ENCODE data around the gene LRRC27.

The LRRC27 gene

DNA sequence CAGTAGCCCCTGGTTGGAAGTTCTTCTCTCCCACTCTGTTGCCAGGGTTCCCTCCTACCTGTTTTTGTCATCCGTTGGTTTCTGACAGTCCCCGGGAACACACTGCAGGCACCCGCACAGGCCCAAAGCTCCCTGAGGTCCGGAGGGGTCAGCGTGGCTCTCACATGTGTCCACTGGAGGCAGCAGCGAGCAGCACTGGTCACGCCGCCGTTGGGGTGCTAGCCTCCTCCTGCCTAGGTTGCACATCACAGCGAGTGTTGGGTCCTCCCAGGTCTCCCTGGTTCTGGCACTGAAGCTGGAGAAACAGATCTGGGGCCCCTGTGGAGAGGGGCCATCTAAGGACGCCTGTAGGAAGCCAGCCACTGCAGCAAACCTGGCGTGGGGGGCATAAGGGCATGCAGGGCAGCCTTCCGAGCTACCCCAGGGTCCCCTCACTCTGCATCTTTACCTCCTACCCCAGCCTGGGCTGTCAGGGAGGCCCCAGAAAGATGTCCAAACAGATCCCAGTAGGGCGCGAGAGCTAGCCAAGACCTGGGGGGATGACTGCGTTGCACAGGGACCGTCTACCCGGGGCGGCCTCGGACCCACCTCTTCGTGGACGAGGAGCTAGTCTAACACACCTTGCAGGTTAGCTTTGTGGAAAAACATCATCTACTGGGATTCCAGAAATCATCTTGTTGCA is 28.9 kb downstream of the LRRC27 start:
- peak in 1 of 2 donors; percentile 48 for DNase-seq

DNA sequence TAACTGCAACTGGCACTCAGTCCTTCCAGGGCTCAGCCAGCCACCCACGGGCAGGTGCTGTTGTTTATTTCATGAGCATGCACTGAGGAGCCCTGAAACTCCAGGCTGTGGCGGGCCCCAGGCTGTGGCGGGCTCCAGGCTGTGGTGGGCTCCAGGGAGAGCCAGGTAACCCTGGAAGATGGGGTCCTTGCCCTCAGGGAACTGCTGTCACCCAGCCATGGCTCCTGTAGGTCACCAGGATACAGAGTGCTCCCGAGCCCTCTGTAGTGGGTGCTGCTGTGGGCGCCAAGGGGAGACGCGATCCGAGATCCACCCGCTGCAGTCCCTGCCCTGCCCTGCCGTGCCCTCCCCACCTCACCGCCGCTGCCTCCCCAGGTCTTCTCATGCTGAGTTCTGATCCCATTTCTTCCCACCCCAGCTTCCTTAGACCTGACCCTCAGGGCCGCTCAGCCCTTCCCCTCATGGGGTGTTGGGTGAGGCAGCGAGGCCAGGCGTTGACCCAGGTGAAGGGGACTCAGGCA is 29.6 kb downstream of the LRRC27 start:
- no peak for DNase-seq

DNA sequence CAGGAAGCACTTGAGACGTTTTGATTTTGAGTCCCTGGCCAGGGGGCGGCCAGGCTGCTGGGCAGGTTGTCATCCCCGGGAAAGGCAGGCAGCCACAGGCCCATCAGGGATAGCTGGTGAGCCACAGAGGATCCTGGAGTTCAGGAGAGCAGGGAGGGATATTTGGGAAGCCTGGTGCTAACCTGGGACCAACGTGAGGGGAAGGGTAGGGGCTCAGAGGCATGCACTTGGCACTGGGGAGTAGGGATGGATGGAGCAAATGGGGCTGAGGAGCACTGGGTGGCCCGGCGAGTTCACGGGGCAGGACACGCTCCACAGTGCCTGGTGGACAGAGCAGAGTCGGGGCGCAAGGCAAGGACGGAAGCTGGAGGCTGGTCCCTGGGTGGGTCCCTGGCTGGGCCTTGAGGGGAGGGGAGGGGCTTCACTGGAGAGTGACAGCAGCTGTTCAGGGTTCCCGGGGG is 30.2 kb downstream of the LRRC27 start:
- DNase-seq = no peak

DNA sequence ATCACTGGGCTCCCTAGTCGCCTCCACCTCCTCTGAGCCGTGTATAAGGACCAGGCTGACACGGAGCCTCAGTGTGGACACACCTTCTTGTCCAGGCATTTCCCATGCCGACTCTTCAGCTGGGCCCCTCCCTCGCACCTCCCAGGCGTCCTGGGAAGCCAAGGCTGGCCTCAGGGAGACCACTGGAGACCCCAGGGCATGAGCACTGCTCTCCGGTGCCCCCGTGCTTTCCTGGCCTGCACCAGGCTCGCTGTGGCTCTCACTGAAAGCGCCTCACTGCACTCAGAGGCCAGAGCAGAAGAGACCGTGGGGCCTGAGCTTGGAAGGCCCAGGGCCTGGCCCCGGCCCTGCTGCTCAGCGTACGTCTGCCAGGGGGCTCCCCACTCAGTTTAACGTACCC is 31.4 kb downstream of the LRRC27 start:
- no peak for DNase-seq

DNA sequence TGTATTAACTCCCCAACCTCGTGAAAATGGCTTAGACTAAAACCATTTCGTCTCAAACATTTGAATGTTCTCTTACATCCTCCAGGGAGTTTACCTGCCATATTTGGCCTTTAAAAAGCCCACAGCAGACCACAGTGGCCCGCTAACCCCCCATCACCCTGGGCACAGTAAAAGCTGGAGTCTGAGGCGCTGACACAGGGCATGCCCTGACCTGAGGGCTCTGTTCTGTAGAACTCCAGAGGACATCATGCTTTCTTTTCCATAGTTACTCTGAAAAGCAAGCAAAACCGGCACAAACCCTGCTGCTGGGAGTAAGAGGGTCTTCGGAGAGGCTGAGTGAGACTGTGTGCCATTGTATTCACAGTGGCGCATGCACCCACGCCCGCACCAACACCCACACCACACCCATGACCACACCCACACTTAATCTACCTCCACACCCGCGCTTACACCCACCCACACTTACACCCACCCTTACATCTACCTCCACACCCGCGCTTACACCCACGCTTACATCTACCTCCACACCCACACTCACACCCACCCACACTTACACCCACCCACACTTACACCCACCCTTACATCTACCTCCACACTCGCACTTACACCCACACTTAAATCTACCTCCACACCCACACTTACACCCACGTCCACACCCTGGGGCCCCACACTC is 32.1 kb downstream of the LRRC27 start:
- DNase-seq = peak; percentile 18 to 84

DNA sequence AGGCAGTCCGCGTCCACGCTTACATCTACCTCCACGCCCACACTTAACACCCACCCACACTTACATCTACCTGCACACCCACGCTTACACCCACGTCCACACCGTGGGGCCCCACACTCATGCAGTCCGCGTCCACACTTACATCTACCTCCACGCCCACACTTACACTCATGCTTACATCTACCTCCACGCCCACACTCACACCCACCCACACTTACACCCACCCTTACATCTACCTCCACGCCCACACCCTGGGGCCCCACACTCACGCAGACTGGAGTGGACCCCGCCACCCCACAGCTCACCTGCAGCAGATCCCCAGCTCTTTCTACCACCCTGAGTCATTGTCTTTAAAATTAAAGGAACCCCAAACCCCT is 32.6 kb downstream of the LRRC27 start:
- DNase-seq = peak; percentile 1 to 73

DNA sequence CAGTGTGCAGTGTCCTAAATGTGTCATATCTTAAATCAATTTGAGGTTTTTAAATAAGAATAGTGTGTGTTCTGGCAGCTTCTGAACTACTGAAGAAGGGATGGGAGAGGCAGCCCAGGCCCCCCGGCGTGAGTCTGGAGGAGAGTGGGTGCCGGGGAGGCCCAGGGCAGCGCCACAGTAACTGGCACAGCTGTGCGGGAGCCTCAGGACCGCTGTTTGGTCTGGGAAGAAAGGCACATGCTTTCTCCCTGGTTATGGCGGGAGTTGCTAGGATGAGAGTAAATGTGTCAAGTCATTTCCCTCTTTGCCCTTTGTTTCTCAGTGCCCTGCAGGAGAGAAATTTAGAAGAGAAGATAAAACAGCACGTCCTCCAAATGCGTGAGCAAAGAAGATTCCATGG is 33.1 kb downstream of the LRRC27 start:
- no peak for DNase-seq

DNA sequence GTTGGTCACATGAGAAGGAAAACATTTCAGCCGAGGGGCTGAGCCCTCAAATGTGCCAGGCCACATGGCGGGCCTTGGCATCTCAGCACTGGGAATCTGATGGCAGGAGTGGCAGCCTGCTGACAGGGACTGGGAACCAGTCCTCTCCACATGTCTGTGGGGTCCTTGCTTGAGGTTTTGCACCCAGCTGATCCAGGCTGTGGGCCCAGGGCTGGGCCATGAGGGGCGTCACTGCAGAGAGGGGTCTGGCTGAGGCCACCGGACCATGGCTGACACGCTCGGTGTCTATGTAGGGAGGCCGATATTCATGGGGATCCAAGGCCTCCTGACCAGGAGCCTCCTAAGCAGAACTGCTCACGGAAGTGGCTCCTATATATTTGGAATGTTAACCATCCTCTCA is 34.0 kb downstream of the LRRC27 start:
- DNase-seq = no peak

DNA sequence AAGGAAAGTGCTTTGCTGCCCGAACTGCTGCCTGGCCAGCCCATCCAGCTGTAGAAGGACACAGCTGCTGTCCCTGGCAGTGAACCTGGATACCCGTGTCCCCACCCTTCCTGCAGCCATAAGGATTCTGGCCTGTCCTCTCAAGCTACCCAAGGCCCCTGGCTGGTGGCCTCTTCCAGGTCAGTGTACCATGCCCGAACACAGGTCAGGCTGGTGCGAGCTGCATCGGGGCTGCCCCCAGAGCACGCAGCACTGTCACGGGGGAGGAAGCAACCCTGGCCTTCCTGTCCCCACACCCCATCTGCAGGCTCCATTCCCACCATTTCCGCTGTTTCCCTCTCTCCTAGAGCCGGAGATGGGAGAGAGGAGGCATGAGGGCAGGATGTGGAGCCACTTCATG is 34.5 kb downstream of the LRRC27 start:
- no peak for DNase-seq

DNA sequence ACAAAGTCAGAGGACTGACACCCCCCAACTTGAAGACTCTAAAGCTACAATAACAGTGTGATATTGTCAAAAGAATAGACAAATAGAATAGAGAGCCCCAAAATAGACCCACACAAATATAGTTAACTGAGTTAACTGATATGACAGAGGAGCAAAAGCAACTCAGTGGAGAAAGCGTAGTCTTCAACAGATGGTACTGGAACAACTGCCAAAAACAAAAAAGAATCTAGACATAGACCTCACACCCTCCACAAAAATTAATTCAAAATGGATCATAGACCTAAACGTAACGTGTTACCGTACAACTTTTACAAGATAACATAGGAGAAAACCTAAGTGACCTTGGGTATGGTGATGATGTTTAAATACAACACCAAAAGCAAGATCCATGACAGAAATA is 36.4 kb downstream of the LRRC27 start:
- no peak for DNase-seq

DNA sequence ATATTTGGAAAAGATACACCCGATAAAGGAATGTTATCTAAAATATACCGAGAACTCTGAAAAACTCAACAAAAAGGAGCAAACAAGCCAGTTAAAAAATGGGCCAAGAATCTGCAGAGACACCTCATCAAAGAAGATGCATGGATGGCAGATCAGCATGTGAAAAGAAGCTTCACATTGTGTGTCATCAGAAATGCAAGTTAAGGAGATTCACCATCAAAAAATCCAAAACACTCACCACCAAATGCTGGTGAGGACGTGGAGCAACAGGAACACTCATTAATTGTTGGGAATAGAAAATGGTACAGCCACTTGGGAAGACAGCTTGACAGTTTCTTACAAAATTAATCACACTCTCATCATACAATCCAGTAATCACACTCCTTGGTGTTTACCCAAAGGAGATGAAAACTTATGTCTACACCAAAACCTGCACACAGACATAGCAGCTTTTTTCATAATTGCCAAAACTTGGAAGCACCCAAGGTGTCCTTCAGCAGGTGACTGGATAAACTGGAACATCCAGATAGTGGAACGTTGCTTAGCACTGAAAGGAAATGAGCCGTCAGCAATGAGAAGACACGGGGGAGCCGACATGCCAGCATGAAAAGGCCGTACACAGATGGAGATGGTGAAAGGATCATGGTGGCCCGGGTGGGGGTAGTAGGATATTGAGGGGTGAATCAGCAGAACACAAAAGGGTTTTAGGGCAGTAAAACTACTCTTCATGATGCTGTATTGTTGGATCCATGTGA is 37.1 kb downstream of the LRRC27 start:
- no peak for DNase-seq

DNA sequence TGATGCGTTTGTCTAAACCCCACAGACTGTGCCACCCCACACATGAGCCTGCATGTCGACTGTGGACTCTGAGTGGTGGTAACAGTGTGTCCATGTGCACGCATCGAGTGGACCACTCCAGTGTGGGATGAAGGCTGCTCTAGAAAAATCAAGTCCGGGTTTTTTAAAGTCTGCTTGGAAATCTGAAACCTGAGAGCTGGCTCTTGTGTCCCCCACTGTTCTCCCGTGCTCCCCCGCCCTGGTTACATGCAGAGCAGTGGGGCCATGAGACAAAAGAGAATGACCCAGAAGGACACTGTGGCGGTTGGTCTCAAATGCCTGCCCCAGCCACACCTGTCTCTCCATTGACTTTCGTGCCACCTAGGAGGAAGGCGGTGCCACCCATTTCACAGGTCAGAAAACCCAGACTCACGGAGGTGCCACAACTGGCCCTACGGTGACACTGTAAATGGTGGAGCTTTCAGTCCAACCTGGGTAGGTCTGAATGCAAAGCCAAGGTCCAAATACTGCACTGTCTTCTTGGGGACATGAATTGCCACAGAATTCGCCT is 37.7 kb downstream of the LRRC27 start:
- no peak for DNase-seq

DNA sequence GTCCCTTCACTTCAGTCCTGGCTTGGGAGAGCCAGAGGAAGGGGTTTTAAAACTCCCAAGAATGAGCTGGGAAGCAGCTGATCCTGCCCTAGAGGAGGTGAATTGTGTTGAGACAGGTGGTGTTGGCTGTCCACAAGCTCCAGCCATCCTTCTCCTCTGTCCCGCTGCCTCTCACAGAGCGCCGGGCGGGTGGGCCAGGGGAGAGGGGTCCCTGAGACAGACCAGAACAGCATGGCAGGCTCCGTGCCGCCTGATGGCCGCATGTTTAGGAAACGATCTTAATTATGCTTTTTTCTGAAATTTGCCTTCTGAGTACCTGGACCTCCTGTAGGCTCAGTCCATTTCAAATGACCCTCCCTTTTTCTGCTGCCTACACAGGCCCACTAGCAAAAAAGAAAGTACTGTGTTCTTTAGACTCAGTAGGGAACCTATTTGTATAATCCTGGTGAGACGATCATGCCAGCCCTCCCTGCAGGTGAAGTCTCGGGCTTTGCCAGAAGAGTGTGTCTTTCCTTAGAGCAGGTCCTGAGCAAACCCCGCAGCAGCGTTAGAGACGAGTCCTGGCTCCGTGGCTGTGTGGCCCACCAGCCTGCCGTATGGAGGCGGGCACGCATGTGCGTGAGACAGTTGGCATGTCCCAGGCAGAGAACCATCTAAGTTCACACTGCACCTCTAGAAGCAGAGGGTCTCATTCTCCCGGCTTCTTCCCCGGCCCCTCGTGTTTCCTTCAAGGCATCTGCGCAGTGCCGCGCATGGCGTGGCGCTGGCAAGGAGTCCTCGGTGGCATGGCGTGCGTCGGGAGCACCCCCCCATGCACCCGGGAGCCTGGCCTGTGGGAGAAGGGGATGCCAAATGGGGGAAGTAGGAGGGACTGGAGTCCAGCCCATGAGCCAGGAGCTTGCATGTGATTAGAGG is 38.7 kb downstream of the LRRC27 start:
- DNase-seq = no peak

DNA sequence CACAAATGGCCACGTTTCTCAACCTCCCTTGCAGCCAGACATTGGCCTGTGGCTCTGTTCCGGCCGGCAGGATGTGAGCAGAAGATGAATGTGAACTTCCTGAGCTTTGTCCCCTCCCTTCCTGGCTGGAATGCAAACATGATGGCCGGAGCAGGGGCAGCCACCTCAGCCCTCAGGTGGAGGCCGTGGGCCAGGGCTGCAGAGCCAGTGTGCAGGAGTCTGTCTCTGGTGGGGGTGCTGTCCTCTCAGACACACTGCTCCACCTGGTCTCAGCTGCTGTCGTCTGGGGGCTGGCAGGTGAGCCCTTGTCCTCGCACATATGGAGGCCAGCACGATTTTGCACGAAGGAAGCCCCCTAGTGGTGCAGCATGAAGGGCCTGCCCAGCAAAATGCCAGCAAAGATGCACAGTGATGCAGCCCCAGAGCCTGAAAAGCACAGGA is 39.7 kb downstream of the LRRC27 start:
- no peak for DNase-seq

DNA sequence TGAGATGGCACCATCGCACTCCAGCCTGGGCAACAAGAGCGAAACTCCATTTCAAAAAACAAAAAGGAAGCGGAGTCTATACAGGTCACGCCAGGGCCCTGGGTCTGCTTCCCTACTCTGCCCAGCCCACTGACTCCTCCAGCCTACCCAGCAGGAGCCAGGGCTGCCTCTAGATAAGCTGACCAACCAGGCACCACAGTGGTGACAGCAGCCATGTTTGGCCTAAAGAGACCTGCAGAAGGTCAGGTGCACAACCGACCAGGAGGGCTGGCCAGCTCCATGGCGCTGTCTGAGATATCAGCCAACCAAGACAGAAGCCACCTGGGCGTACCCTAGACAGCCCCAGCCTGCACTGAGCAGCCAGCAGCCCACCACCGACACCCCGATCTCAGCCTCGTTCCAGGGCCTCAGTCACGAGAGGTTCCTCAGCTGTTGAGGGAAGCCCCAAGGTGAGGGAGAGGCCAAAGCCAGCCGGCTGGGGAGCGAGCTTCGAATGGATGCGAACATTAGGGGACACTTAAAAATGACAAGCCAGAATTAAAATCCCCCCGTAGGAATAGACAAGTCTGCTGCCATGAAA is 40.6 kb downstream of the LRRC27 start:
- DNase-seq = no peak

DNA sequence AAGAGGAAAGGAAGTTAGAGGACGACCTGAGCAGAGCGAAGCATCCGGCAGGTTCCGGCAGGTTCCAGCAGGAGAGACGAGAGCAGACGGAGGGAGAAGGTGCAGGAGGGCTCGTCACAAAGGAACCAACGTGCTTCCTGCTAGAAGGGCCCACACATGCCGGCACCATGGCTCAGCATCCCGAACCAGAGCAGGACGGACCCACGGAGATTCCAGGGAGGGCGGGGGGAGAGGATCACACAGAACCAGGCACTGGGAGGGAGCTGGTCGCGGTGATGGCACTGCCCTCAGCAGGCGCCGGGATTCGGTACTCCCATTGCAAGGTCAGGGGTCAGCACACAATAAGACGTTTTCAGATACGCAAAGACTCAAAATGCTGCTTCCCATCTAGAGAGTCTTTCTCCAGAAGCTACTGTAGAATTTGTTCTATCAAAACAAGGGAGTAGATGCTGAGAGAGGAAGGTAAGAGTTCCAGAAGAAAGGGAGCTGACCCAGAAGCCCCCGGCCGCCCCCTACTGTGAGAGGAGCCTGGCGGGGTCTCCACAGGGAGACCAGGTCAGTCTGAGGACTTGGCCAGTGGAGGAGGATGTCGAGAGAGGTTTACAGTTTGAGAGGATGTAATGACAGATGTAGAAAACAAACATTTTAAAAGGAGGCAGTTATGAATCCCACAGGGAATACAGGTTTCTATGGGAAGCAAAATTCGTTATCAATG is 41.4 kb downstream of the LRRC27 start:
- DNase-seq = no peak

DNA sequence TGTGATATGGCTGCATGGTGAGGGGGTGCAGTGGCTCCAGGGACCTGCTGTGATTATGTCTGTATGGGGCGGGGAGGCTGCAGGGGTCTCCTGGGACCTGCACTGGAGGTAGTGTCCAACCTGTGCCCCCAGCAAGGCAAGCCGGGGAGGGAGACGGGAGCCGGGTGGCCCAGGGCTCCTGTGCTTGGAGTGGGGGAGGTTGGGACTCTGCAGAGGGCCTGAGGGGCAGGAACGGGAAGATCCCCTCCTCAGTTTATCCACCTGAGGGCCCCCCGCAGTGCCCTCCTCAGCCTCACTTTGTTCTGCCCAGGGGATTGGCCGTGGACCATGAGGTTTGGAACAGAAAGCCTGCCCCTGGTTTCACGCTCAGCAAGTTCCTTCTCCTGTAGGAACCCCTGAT is 42.2 kb downstream of the LRRC27 start:
- DNase-seq = no peak

DNA sequence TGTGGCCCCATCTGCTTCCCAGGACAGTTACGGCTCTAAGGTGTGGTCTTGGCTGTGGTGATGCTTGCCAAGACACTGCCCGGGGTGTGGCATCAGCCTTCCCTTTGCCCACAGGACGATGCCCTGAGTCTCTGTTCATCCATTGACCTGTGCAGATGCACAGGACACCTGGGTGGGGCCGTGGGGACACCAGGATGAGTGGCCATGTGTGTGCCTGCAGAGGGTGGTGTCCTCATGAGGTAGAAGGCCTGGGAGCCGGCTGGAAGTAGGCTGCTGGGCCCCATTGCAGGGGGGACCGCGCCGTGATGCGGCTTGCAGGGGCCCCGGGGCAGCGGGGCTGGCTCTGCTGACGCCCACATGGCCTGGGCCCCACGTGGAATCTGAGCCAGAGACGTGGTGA is 42.6 kb downstream of the LRRC27 start:
- DNase-seq = no peak

DNA sequence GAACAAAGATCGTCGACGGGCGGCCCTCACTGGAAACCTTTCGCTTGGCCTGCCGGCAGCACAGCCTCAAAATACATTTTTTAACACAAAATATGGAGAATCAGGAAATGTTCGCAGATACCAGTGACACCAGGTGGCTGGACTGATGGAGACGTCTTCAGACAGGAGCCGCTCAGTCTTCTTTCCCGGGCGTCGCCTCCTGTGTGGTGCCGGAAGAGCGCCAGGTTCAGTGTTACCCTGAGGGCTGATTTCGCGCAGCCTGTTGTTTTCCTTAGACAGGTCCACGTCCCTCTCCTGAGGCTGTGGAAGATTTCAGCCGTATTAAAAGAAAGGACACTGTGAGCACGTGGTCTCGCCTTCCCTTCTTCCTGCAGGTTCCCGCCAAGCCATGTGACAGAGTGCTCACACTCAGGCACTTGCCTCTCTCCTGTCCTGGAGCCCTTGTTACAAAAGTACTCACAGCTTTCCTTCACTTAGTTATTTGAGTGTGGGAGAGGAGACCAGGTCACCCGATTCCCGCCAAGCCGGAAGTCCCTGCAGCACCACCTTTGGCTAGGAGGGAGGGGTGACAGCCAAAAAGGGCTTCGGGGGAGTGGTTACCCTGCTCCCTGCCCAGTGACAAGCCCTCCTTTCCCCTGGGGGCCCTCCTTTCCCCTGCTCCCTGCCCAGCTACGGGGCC is 43.3 kb downstream of the LRRC27 start:
- DNase-seq = no peak

DNA sequence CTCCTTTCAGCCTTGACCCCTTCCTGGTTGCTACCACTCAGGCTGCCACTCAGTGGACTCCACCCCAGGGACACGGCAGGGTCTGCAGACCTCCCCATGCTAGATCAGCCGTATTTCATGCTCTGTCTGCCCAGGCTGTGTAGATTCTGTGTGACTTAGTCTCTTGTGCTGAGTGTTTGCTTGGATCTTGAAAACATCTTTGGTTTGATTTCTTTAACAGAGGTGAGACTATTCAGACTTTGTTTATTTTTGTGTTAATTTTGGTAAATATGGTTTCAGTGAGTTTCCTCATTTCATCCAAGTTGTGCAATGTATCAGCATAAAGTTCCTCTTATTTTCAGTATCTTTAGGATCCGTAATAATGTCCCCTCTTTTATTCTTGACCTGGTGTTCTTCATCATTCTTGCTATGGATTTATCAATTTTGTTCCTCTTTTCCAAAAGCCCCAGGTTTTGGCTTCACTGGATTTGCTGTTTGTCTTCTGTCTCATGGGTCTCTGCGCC is 43.9 kb downstream of the LRRC27 start:
- peak in 1 of 2 donors; percentile 54 for DNase-seq
